Measurements from ENCODE around the gene SRSF4.

GRCh38 chr1:29133861-29134694 lies 47.6 kb downstream of the SRSF4 start:
- no peak for TF ChIP-seq REST (IDR thresholded peaks at IDR 0.05; ENCODE audit: low read depth)
- TF ChIP-seq EZH2 (IDR thresholded peaks at IDR 0.05) = no peak
- TF ChIP-seq CTCF (IDR thresholded peaks at IDR 0.05 in 2 of 3, conservative IDR thresholded peaks at IDR 0.05 in 1 of 3; ENCODE audit: borderline replicate concordance in 1 of 3, insufficient read depth in 1 of 3, low read depth in 2 of 3, low read length in 2 of 3) = no peak
- no peak for TF ChIP-seq POLR2AphosphoS5 (IDR thresholded peaks at IDR 0.05; ENCODE audit: low read depth, low read length)
- no peak for TF ChIP-seq EZH2phosphoT487 (IDR thresholded peaks at IDR 0.05; ENCODE audit: borderline replicate concordance)
- no peak for TF ChIP-seq YY1 (IDR thresholded peaks at IDR 0.05; ENCODE audit: extremely low read depth, insufficient replicate concordance, low read depth, low read length)
- no peak for TF ChIP-seq POLR2A (IDR thresholded peaks at IDR 0.05; ENCODE audit: borderline replicate concordance, extremely low read depth, insufficient read depth, insufficient read length)

Measured in HCT116 (cell line).